AG10803 (cell line): ENCODE measurements around the gene GFPT1.

Experiments used
- DNase-seq: peaks from one replicate; pipeline ENCODE4 v3.0.0; 2010; ENCODE audit warnings: low read depth
- H3K4me3 ChIP-seq: 2 replicates; pipeline ENCODE4 v1.5.1; 2011; ENCODE audit warnings: mild to moderate bottlenecking, low read length, control low read depth
- CTCF ChIP-seq: conservative IDR thresholded peaks from 2 replicates; pipeline ENCODE4 v1.5.1; 2011; ENCODE audit warnings: mild to moderate bottlenecking, low read length, control low read depth, inconsistent platforms

GFPT1 gene

DNA sequence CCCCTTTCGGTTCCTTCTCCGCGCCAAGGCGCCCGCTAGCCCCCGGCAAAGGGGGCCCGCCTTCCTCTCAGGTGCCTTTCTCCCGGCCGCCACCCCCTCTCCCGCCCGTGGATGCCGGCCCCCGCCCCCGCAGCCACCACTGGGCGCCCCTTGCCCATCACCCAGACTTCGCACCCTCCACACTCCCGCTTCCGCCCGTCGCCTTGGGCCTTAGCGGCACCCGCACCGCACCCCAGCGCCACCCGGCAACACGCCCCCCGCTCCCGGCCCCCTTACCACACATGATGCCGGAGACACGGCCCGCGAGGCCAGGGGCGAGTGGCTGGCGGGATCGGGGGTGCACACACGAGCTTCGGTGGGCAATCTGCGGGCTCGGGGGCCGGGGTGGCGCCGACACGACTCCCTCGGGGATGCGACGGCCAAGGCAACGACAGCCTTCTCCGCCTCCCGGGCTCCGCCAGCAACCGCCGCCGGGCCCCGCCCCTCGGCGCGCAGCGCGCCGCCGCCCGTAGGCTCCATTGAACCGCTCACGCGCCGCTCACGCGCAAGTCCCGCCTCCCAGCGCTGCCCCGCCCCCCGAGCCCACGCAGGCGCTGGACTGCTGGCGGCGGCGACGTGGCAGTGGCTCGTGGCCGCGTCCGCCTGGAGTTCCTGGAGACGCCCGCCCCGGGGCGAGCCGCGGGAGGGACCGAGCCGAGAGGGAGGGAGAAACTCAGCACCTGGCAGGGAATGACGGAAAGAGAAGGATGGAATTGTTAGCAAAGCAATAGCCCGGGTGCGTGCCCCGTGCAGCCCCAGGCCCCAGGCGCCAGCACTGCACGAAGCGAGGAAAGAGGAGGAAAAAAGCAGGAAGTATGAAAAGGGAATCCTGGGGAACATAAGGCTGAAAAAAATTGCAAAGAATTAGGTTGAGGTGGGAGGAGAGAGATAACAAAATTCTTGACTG lies at the start of gene GFPT1:
Gene GFPT1, minus strand, starts transcription at position 439 of the 946 bp plus-strand sequence. Its CDS starts 156 bp downstream, at position 283.
- no peak for TF ChIP-seq CTCF
- DNase-seq = peak; percentile 95
- peak within 1 kb of the TSS; percentile 71 for H3K4me3 ChIP-seq

- H3K4me3 ChIP-seq = peak overlapping the region; percentile 95
- TF ChIP-seq CTCF = no peak
- DNase-seq = no peak
Observed at GRCh38 chr2:69436596-69436937, 49.5 kb upstream of the GFPT1 start.

DNA sequence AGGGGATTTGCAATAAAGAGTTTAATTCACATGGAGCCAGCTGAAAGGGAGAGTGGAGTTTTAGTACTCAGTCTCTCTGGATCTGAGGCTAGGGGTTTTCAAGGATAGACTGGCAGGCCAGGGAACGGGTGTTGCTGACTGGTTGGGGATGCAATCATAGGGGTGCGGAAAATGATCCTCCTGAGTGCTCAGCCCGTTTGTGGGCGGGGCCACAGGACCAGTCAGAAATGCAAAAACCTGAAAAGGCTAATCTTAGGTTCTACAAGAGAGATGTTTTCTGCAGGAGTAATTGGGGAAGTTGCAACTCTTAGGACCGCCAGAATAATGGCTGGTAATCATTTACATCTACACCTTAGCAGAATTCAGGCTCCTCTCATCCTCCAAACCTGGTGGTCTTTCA lies 47.7 kb upstream of the GFPT1 start:
- H3K4me3 ChIP-seq = no peak overlapping the region
- no peak for DNase-seq
- no peak for TF ChIP-seq CTCF

DNA sequence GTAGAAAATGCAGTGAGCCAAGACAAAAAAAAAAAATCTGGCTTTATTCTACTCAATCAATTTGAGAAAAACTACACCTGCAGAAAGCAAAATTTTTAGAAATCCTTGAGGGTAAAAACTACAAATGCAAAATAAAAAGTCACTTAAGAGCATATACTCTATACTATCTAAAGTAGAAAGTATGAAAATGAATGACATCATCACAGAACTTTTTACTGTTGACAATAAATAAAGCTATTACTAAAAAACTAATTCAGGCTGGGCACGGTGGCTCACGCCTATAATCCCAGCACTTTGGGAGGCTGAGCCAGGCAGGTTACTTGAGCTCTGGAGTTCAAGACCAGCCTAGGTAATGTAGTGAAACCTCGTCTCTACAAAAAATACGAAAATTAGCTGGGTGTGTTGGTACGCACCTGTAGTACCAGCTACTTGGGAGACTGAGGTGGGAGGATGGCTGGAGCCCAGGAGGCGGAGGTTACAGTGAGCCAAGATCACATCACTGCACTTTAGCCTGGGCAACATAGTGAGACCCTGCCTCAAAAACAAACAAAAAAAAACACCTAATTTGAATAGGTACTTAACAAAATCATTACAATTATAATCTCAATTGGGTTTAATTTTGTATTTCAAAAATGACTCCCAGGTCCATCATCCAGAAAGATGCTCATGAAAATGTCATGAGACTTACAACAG lies 42.6 kb upstream of the GFPT1 start:
- no peak for TF ChIP-seq CTCF
- H3K4me3 ChIP-seq = no peak overlapping the region
- DNase-seq = no peak

DNA sequence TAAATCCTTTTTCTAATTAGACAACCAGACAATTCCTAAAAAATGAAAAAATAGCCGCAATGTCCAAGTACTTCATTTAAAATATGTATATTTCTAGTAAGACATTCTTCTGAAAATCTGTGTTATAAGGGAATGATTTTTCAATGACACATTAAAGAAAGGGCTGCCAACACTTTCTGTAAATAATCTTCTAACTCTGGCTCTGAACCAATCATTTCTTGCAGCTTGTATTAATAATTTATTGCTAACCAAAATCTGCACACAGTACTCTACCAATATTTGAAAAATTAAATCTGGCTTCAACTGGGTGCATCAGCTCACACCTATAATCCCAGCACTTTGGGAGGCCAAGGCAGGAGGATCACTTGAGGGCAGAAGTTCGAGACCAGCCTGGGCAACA lies 42.0 kb upstream of the GFPT1 start:
- no peak for DNase-seq
- TF ChIP-seq CTCF = no peak
- H3K4me3 ChIP-seq = no peak overlapping the region

- DNase-seq = no peak
- H3K4me3 ChIP-seq = no peak overlapping the region
- no peak for TF ChIP-seq CTCF
Observed at GRCh38 chr2:69424419-69424818, 37.4 kb upstream of the GFPT1 start.
